Astrocyte (in vitro differentiated cells and primary cell): ENCODE measurements around the gene SMIM36.

ENCODE experiments used
- CTCF ChIP-seq: IDR thresholded peaks from 2 replicates; pipeline ENCODE4 v1.5.1; 2011; ENCODE audit warnings: low read depth, mild to moderate bottlenecking, inconsistent platforms, low read length, moderate library complexity; ENCODE audit not compliant: insufficient read depth
- EZH2 ChIP-seq: IDR thresholded peaks from 2 replicates; pipeline ENCODE4 v1.6.1; 2012; ENCODE audit warnings: mild to moderate bottlenecking, low read length, inconsistent platforms; ENCODE audit not compliant: insufficient read depth

GRCh38 chr17:55433629-55434422 lies 77.4 kb downstream of the SMIM36 start:
- TF ChIP-seq CTCF (no peak), EZH2 (no peak)
